UCSD-AML1 (cell line): ENCODE measurements around the gene CNTN4.

Experiments
- DNase-seq: peaks from one replicate; lab custom pipeline; 2025; ENCODE audit not compliant: unreplicated experiment; lab: John Stamatoyannopoulos, UW

Gene CNTN4

GRCh38 chr3:3082234-3082924 lies 983.7 kb downstream of the CNTN4 start:
- no peak for DNase-seq

GRCh38 chr3:3084890-3085289 lies 986.2 kb downstream of the CNTN4 start:
- DNase-seq = no peak

- DNase-seq = no peak
Observed at GRCh38 chr3:3085782-3086181, 987.1 kb downstream of the CNTN4 start.

GRCh38 chr3:3086239-3086638 lies 987.6 kb downstream of the CNTN4 start:
- DNase-seq = no peak

- DNase-seq = no peak
Observed at GRCh38 chr3:3087279-3087678, 988.6 kb downstream of the CNTN4 start.

- no peak for DNase-seq
Observed at GRCh38 chr3:3087716-3088465, 989.2 kb downstream of the CNTN4 start.

GRCh38 chr3:3089017-3089416 lies 990.4 kb downstream of the CNTN4 start:
- no peak for DNase-seq

- DNase-seq = no peak
Observed at GRCh38 chr3:3097958-3098357, 999.3 kb downstream of the CNTN4 start.

GRCh38 chr3:3101660-3102458 lies 1003.2 kb downstream of the CNTN4 start:
- DNase-seq = no peak

GRCh38 chr3:3102751-3103150 lies 1004.1 kb downstream of the CNTN4 start:
- DNase-seq = no peak

- DNase-seq = no peak
Observed at GRCh38 chr3:3105246-3105645, 1006.6 kb downstream of the CNTN4 start.

GRCh38 chr3:3105815-3106214 lies 1007.1 kb downstream of the CNTN4 start:
- DNase-seq = no peak

GRCh38 chr3:3107181-3107580 lies 1008.5 kb downstream of the CNTN4 start:
- DNase-seq = no peak
